ENCODE measurements around the gene CTIF.
"Not testable (repeated sequence)": the region's sequence is repeated elsewhere in the genome, so short reads cannot be mapped to it uniquely, and the experiment has no call there.

CTIF gene

GRCh38 chr18:48649231-48649630 lies 110.4 kb downstream of the CTIF start:
- no peak for TF ChIP-seq CTCF (IDR thresholded peaks at IDR 0.05; ENCODE audit: poor library complexity, severe bottlenecking)
- no peaks in the 10 kb centered on the region for H3K4me1 ChIP-seq (ENCODE audit: insufficient read depth, poor library complexity, severe bottlenecking)
- H3K9me3 ChIP-seq (ENCODE audit: severe bottlenecking), result no peaks in the 10 kb centered on the region
- H3K4me3 ChIP-seq (ENCODE audit: severe bottlenecking), result no peak overlapping the region
- DNase-seq (ENCODE audit: low spot score) (no peak), ATAC-seq (ENCODE audit: low read depth) (no peak)
- H3K27me3 ChIP-seq (ENCODE audit: insufficient read depth, poor library complexity, severe bottlenecking), result no peaks in the 10 kb centered on the region
- H3K27ac ChIP-seq (ENCODE audit: poor library complexity, severe bottlenecking), result no peak overlapping the region
- H3K36me3 ChIP-seq (ENCODE audit: low read depth), result no peaks in the 10 kb centered on the region

GRCh38 chr18:48654591-48654990 lies 115.8 kb downstream of the CTIF start:
- not testable (repeated sequence) for H3K9me3 ChIP-seq (ENCODE audit: severe bottlenecking); H3K27me3 ChIP-seq (ENCODE audit: insufficient read depth, poor library complexity, severe bottlenecking); H3K4me3 ChIP-seq (ENCODE audit: severe bottlenecking); DNase-seq (ENCODE audit: low spot score); ATAC-seq (ENCODE audit: low read depth); H3K4me1 ChIP-seq (ENCODE audit: insufficient read depth, poor library complexity, severe bottlenecking); H3K36me3 ChIP-seq (ENCODE audit: low read depth); H3K27ac ChIP-seq (ENCODE audit: poor library complexity, severe bottlenecking)

- no peaks in the 10 kb centered on the region for H3K36me3 ChIP-seq (ENCODE audit: low read depth)
- ATAC-seq (ENCODE audit: low read depth) (no peak), DNase-seq (ENCODE audit: low spot score) (no peak)
- no peak overlapping the region for H3K4me3 ChIP-seq (ENCODE audit: severe bottlenecking)
- H3K9me3 ChIP-seq (ENCODE audit: severe bottlenecking), result no peaks in the 10 kb centered on the region
- no peaks in the 10 kb centered on the region for H3K4me1 ChIP-seq (ENCODE audit: insufficient read depth, poor library complexity, severe bottlenecking)
- H3K27me3 ChIP-seq (ENCODE audit: insufficient read depth, poor library complexity, severe bottlenecking), result no peaks in the 10 kb centered on the region
- H3K27ac ChIP-seq (ENCODE audit: poor library complexity, severe bottlenecking), result no peak overlapping the region
- TF ChIP-seq CTCF (IDR thresholded peaks at IDR 0.05; ENCODE audit: poor library complexity, severe bottlenecking), result no peak
Measured at GRCh38 chr18:48655508-48655907, 116.7 kb downstream of the CTIF start.

GRCh38 chr18:48656176-48656575 lies 117.3 kb downstream of the CTIF start:
- peaks cover 2% of the 10 kb centered on the region for H3K4me1 ChIP-seq (ENCODE audit: insufficient read depth, poor library complexity, severe bottlenecking)
- no peaks in the 10 kb centered on the region for H3K27me3 ChIP-seq (ENCODE audit: insufficient read depth, poor library complexity, severe bottlenecking)
- H3K36me3 ChIP-seq (ENCODE audit: low read depth), result no peaks in the 10 kb centered on the region
- no peak overlapping the region for H3K4me3 ChIP-seq (ENCODE audit: severe bottlenecking)
- H3K9me3 ChIP-seq (ENCODE audit: severe bottlenecking), result no peaks in the 10 kb centered on the region
- ATAC-seq (ENCODE audit: low read depth) (no peak), DNase-seq (ENCODE audit: low spot score) (no peak)
- no peak overlapping the region for H3K27ac ChIP-seq (ENCODE audit: poor library complexity, severe bottlenecking)
- no peak for TF ChIP-seq CTCF (IDR thresholded peaks at IDR 0.05; ENCODE audit: poor library complexity, severe bottlenecking)

- Histone ChIP-seq H3K9me3 (ENCODE audit: severe bottlenecking) (no peaks in the 10 kb centered on the region), H3K27ac (ENCODE audit: poor library complexity, severe bottlenecking) (no peak overlapping the region), H3K27me3 (ENCODE audit: insufficient read depth, poor library complexity, severe bottlenecking) (no peaks in the 10 kb centered on the region), H3K4me3 (ENCODE audit: severe bottlenecking) (no peak overlapping the region), H3K4me1 (ENCODE audit: insufficient read depth, poor library complexity, severe bottlenecking) (peaks cover 6% of the 10 kb centered on the region), H3K36me3 (ENCODE audit: low read depth) (no peaks in the 10 kb centered on the region)
- DNase-seq (ENCODE audit: low spot score) (no peak), ATAC-seq (ENCODE audit: low read depth) (no peak)
- no peak for TF ChIP-seq CTCF (IDR thresholded peaks at IDR 0.05; ENCODE audit: poor library complexity, severe bottlenecking)
Measured at GRCh38 chr18:48656582-48656981, 117.8 kb downstream of the CTIF start.
